ENCODE results near the gene EHHADH. TPM values are rescaled to one million over a fixed set of nuclear protein-coding genes. Genes with fewer than 3 reads are reported as not detected.

The EHHADH gene
- total RNA-seq, 1 donor from 2014 or later = 4.4 TPM

DNA sequence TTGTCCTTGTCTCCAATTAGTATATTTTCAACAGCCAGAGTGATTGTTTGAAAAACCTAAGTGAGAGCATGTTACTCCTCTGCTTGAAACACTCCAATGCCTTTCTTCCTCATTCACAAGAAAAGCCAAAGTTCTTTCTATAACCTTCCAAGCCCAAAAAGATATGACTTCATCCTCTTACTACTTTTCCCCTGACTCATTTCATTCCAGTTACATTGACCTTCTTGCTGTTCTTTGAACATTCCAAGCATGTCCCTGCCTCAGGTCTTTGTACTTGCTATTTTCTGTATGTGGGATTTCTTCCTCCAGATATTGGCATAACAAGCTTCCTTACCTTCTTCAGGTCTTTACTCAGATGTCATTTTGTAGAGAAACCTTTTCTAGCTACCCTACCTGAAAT, 28.3 kb downstream of the EHHADH start:
- Histone ChIP-seq H3K9me3 (ENCODE audit: insufficient read depth, low read depth, low read length) (no peaks in the 10 kb centered on the region), H3K9ac (ENCODE audit: low read length) (peak overlapping the region; percentile 34), H3K79me2 (ENCODE audit: insufficient read depth, low read length) (no peaks in the 10 kb centered on the region), H3K27me3 (ENCODE audit: insufficient read depth, low read length) (no peaks in the 10 kb centered on the region), H4K20me1 (ENCODE audit: insufficient read depth, low read length) (no peaks in the 10 kb centered on the region), H3K4me1 (ENCODE audit: insufficient read depth, low read length) (peaks cover 13% of the 10 kb centered on the region), H3K4me3 (ENCODE audit: insufficient read depth, low read depth, low read length) (no peak overlapping the region), H3K27ac (ENCODE audit: low read depth, low read length) (peak overlapping the region; percentile 55), H3K36me3 (ENCODE audit: insufficient read depth, low read length) (no peaks in the 10 kb centered on the region), H2AFZ (ENCODE audit: low read depth, low read length) (peak overlapping the region; percentile 22), H3K4me2 (ENCODE audit: low read length) (peak overlapping the region; percentile 67)
- DNase-seq (ENCODE audit: low read depth) (peak; percentile 85), FAIRE-seq (peak; percentile 99)
- TF ChIP-seq, protein P1, sequence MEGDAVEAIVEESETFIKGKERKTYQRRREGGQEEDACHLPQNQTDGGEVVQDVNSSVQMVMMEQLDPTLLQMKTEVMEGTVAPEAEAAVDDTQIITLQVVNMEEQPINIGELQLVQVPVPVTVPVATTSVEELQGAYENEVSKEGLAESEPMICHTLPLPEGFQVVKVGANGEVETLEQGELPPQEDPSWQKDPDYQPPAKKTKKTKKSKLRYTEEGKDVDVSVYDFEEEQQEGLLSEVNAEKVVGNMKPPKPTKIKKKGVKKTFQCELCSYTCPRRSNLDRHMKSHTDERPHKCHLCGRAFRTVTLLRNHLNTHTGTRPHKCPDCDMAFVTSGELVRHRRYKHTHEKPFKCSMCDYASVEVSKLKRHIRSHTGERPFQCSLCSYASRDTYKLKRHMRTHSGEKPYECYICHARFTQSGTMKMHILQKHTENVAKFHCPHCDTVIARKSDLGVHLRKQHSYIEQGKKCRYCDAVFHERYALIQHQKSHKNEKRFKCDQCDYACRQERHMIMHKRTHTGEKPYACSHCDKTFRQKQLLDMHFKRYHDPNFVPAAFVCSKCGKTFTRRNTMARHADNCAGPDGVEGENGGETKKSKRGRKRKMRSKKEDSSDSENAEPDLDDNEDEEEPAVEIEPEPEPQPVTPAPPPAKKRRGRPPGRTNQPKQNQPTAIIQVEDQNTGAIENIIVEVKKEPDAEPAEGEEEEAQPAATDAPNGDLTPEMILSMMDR (IDR thresholded peaks at IDR 0.05; ENCODE audit: insufficient read depth, low read depth, low read length) = no peak
- TF ChIP-seq EZH2 (IDR thresholded peaks at IDR 0.05; ENCODE audit: insufficient read depth, low read length) = no peak
- H3K36me3 Mint-ChIP-seq (ENCODE audit: low read depth, unreplicated experiment) = no peaks in the 10 kb centered on the region
- H3K4me1 Mint-ChIP-seq (ENCODE audit: low read depth, unreplicated experiment) = peaks cover 12% of the 10 kb centered on the region
- H3K27ac Mint-ChIP-seq (ENCODE audit: unreplicated experiment) = peak overlapping the region; percentile 82
- no peaks in the 10 kb centered on the region for H3K9me3 Mint-ChIP-seq (ENCODE audit: unreplicated experiment)
- no peaks in the 10 kb centered on the region for H3K27me3 Mint-ChIP-seq (ENCODE audit: low read depth, unreplicated experiment)
- H3K4me3 Mint-ChIP-seq (ENCODE audit: unreplicated experiment) = no peak overlapping the region

DNA sequence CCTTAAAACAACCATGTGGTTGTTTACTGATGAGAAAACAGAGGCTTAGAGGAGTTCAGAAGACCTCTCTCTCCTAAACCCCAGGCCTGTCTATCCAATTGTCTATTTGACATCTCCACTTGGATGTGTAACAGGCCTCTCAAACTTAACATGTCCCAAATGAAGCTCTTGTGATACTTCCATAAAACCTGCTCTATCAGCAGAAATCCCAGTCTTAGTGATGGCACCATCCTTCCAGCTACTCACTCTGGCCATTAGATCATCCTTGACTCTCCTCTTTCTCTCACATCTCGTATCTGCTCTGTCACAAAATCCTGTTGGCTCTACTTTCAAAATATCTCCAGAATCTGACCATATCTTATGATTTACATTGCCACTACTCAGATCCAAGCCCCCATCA, 28.8 kb downstream of the EHHADH start:
- Mint-ChIP-seq H3K27ac (ENCODE audit: unreplicated experiment) (peak overlapping the region; percentile 82), H3K27me3 (ENCODE audit: low read depth, unreplicated experiment) (no peaks in the 10 kb centered on the region), H3K4me3 (ENCODE audit: unreplicated experiment) (no peak overlapping the region), H3K4me1 (ENCODE audit: low read depth, unreplicated experiment) (peaks cover 12% of the 10 kb centered on the region), H3K36me3 (ENCODE audit: low read depth, unreplicated experiment) (no peaks in the 10 kb centered on the region), H3K9me3 (ENCODE audit: unreplicated experiment) (no peaks in the 10 kb centered on the region)
- no peaks in the 10 kb centered on the region for H3K9me3 ChIP-seq (ENCODE audit: insufficient read depth, low read depth, low read length)
- no peak for TF ChIP-seq EZH2 (IDR thresholded peaks at IDR 0.05; ENCODE audit: insufficient read depth, low read length)
- TF ChIP-seq, protein P1 (IDR thresholded peaks at IDR 0.05; ENCODE audit: insufficient read depth, low read depth, low read length) = no peak
- H4K20me1 ChIP-seq (ENCODE audit: insufficient read depth, low read length) = no peaks in the 10 kb centered on the region
- peak overlapping the region; percentile 22 for H2AFZ ChIP-seq (ENCODE audit: low read depth, low read length)
- peak overlapping the region; percentile 34 for H3K9ac ChIP-seq (ENCODE audit: low read length)
- H3K27me3 ChIP-seq (ENCODE audit: insufficient read depth, low read length) = no peaks in the 10 kb centered on the region
- peaks cover 13% of the 10 kb centered on the region for H3K4me1 ChIP-seq (ENCODE audit: insufficient read depth, low read length)
- peak overlapping the region; percentile 55 for H3K27ac ChIP-seq (ENCODE audit: low read depth, low read length)
- H3K79me2 ChIP-seq (ENCODE audit: insufficient read depth, low read length) = no peaks in the 10 kb centered on the region
- no peaks in the 10 kb centered on the region for H3K36me3 ChIP-seq (ENCODE audit: insufficient read depth, low read length)
- H3K4me2 ChIP-seq (ENCODE audit: low read length) = peak overlapping the region; percentile 67
- H3K4me3 ChIP-seq (ENCODE audit: insufficient read depth, low read depth, low read length) = no peak overlapping the region
- FAIRE-seq = no peak
- no peak for DNase-seq (ENCODE audit: low read depth)

DNA sequence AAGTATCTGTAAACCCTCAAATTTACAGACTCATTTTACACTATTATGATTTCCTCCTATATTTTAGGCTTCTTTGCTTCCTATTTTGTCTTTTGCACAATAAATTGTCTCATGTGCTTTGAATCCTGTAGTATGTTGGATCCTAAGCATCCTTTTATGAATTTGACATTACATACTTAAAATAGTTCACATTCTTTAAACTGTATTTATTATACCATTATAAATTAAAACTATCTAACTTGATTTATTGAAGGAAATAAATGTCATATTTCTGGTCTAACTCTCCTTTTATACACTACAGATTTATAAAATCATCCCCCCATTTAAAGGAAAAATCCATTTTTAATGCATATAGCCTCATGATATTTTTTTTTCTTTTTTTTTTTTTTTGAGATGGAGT, 32.6 kb downstream of the EHHADH start:
- Histone ChIP-seq H4K20me1 (ENCODE audit: insufficient read depth, low read length) (no peaks in the 10 kb centered on the region), H3K36me3 (ENCODE audit: insufficient read depth, low read length) (no peaks in the 10 kb centered on the region), H3K4me1 (ENCODE audit: insufficient read depth, low read length) (peaks cover 20% of the 10 kb centered on the region), H3K27ac (ENCODE audit: low read depth, low read length) (no peak overlapping the region), H3K9ac (ENCODE audit: low read length) (no peak overlapping the region), H3K4me3 (ENCODE audit: insufficient read depth, low read depth, low read length) (no peak overlapping the region), H3K79me2 (ENCODE audit: insufficient read depth, low read length) (no peaks in the 10 kb centered on the region), H2AFZ (ENCODE audit: low read depth, low read length) (no peak overlapping the region), H3K9me3 (ENCODE audit: insufficient read depth, low read depth, low read length) (no peaks in the 10 kb centered on the region), H3K27me3 (ENCODE audit: insufficient read depth, low read length) (no peaks in the 10 kb centered on the region), H3K4me2 (ENCODE audit: low read length) (no peak overlapping the region)
- DNase-seq (ENCODE audit: low read depth) (no peak), FAIRE-seq (no peak)
- Mint-ChIP-seq H3K27ac (ENCODE audit: unreplicated experiment) (no peak overlapping the region), H3K36me3 (ENCODE audit: low read depth, unreplicated experiment) (no peaks in the 10 kb centered on the region), H3K9me3 (ENCODE audit: unreplicated experiment) (no peaks in the 10 kb centered on the region), H3K4me3 (ENCODE audit: unreplicated experiment) (no peak overlapping the region), H3K4me1 (ENCODE audit: low read depth, unreplicated experiment) (peaks cover 18% of the 10 kb centered on the region), H3K27me3 (ENCODE audit: low read depth, unreplicated experiment) (no peaks in the 10 kb centered on the region)
- TF ChIP-seq, protein P1 (IDR thresholded peaks at IDR 0.05; ENCODE audit: insufficient read depth, low read depth, low read length) = no peak
- TF ChIP-seq EZH2 (IDR thresholded peaks at IDR 0.05; ENCODE audit: insufficient read depth, low read length) = no peak

All from astrocyte (in vitro differentiated cells and primary cell).